Measurements from ENCODE around the gene ADCY3.

- TF ChIP-seq POLR2A (IDR thresholded peaks at IDR 0.05; ENCODE audit: low read depth, low read length): no peak
- TF ChIP-seq POLR2AphosphoS5 (IDR thresholded peaks at IDR 0.05; ENCODE audit: low read depth, low read length): no peak
Observed at GRCh38 chr2:24785671-24786321, 134.2 kb downstream of the ADCY3 start.

Data from GM12892 (cell line).